Measurements from ENCODE around the gene ASAP3. TPM values are rescaled to one million over a fixed set of nuclear protein-coding genes. Genes with fewer than 3 reads are reported as not detected.

The ASAP3 gene
- total and polyA plus RNA-seq, 9 of the 15 experiments (the other 6 are each of a cell fraction or from before 2014, with no cell fraction given), result 1.7 to 31.2 (median 17.4) TPM

DNA sequence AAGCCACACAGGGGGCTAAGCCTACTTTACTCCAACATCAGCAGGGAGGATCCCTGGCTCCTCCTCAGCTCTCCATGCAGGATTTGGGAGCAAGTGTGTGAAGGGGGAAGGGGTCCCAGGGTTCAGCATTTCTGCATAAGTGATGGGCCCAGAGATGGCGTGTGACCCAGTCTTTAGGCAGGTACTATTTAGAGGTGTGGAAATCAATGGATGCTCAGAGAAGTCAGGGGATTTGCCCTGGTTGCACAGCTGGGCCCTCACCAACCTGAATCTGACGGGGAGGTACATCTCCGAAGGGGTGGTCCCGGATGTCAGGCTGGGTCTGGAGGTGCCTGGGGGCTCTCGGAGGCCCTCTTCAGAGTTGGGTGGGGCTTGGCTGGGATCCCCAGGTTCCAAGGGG is 52.5 kb downstream of the ASAP3 start:
- 81% methylated on average over 5 of the region's 5 CpGs for WGBS (ENCODE audit: insufficient coverage, low coverage, missing lambda C conversion rate)
- ChIA-PET CTCF (ENCODE audit: low intra/inter-chr PET ratio) (no interaction called here), POLR2A (interaction anchor here (0.6 kb wide), 1 partner anchor 1409 kb away, joined by 4 read pairs; no protein-coding TSS in a partner anchor)
- no peak for TF ChIP-seq GMEB1 (CRISPR knock-in tag; IDR thresholded peaks at IDR 0.05)
- TF ChIP-seq, protein P1, sequence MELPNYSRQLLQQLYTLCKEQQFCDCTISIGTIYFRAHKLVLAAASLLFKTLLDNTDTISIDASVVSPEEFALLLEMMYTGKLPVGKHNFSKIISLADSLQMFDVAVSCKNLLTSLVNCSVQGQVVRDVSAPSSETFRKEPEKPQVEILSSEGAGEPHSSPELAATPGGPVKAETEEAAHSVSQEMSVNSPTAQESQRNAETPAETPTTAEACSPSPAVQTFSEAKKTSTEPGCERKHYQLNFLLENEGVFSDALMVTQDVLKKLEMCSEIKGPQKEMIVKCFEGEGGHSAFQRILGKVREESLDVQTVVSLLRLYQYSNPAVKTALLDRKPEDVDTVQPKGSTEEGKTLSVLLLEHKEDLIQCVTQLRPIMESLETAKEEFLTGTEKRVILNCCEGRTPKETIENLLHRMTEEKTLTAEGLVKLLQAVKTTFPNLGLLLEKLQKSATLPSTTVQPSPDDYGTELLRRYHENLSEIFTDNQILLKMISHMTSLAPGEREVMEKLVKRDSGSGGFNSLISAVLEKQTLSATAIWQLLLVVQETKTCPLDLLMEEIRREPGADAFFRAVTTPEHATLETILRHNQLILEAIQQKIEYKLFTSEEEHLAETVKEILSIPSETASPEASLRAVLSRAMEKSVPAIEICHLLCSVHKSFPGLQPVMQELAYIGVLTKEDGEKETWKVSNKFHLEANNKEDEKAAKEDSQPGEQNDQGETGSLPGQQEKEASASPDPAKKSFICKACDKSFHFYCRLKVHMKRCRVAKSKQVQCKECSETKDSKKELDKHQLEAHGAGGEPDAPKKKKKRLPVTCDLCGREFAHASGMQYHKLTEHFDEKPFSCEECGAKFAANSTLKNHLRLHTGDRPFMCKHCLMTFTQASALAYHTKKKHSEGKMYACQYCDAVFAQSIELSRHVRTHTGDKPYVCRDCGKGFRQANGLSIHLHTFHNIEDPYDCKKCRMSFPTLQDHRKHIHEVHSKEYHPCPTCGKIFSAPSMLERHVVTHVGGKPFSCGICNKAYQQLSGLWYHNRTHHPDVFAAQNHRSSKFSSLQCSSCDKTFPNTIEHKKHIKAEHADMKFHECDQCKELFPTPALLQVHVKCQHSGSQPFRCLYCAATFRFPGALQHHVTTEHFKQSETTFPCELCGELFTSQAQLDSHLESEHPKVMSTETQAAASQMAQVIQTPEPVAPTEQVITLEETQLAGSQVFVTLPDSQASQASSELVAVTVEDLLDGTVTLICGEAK (IDR thresholded peaks at IDR 0.05), result no peak
- TF ChIP-seq, protein P1 (CRISPR knock-in tag; IDR thresholded peaks at IDR 0.05), result no peak
- no peak for TF ChIP-seq BACH1 (tag; IDR thresholded peaks at IDR 0.05)
- TF ChIP-seq, protein P2, sequence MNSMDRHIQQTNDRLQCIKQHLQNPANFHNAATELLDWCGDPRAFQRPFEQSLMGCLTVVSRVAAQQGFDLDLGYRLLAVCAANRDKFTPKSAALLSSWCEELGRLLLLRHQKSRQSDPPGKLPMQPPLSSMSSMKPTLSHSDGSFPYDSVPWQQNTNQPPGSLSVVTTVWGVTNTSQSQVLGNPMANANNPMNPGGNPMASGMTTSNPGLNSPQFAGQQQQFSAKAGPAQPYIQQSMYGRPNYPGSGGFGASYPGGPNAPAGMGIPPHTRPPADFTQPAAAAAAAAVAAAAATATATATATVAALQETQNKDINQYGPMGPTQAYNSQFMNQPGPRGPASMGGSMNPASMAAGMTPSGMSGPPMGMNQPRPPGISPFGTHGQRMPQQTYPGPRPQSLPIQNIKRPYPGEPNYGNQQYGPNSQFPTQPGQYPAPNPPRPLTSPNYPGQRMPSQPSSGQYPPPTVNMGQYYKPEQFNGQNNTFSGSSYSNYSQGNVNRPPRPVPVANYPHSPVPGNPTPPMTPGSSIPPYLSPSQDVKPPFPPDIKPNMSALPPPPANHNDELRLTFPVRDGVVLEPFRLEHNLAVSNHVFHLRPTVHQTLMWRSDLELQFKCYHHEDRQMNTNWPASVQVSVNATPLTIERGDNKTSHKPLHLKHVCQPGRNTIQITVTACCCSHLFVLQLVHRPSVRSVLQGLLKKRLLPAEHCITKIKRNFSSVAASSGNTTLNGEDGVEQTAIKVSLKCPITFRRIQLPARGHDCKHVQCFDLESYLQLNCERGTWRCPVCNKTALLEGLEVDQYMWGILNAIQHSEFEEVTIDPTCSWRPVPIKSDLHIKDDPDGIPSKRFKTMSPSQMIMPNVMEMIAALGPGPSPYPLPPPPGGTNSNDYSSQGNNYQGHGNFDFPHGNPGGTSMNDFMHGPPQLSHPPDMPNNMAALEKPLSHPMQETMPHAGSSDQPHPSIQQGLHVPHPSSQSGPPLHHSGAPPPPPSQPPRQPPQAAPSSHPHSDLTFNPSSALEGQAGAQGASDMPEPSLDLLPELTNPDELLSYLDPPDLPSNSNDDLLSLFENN (IDR thresholded peaks at IDR 0.05; ENCODE audit: low read depth in 2 of 2, low read length in 2 of 2), result no peak
- TF ChIP-seq, protein P3, sequence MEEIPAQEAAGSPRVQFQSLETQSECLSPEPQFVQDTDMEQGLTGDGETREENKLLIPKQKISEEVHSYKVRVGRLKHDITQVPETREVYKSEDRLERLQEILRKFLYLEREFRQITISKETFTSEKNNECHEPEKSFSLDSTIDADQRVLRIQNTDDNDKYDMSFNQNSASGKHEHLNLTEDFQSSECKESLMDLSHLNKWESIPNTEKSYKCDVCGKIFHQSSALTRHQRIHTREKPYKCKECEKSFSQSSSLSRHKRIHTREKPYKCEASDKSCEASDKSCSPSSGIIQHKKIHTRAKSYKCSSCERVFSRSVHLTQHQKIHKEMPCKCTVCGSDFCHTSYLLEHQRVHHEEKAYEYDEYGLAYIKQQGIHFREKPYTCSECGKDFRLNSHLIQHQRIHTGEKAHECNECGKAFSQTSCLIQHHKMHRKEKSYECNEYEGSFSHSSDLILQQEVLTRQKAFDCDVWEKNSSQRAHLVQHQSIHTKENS (CRISPR knock-in tag; IDR thresholded peaks at IDR 0.05), result no peak

More for the DNA sequence above, 52.5 kb downstream of the ASAP3 start:
- no peaks in the 10 kb centered on the region for H3K9me3 ChIP-seq (replicated peaks; ENCODE audit: control insufficient read depth, insufficient read depth, low read depth, low read length)
- no TSS peak for BruUV-seq (replicated peaks)
- H4K20me1 ChIP-seq (replicated peaks; ENCODE audit: control insufficient read depth, insufficient read depth, low read length), result no peaks in the 10 kb centered on the region
- FAIRE-seq (no peak), DNase-seq (ENCODE audit: extremely low read depth in 1 of 4, low spot score in 3 of 4) (no peak), ATAC-seq (no peak)
- no peak overlapping the region for H3K4me2 ChIP-seq (ENCODE audit: insufficient read depth, low read length)
- no peaks in the 10 kb centered on the region for H3K9me1 ChIP-seq (ENCODE audit: control insufficient read depth, insufficient read depth, low read length)
- peaks cover 47% of the 10 kb centered on the region; the same call in 2 of the 3 replicates for H3K36me3 ChIP-seq (ENCODE audit: control insufficient read depth, insufficient read depth, low read length)
- no peaks in the 10 kb centered on the region for H3K79me2 ChIP-seq (ENCODE audit: control insufficient read depth, insufficient read depth, low read length)
- in situ Hi-C loops (cut with MboI), result no loop called here
- intact Hi-C loops (cut with micrococcal nuclease), result no loop called here
- H2AFZ ChIP-seq (ENCODE audit: low read depth, low read length), result no peak overlapping the region
- peaks cover 7 to 12% of the 10 kb centered on the region in 2 experiments; a peak in 4 of 5 replicates for H3K4me1 ChIP-seq (replicated peaks in 1 of 2; ENCODE audit: control insufficient read depth in 2 of 2, insufficient read depth in 2 of 2, low read length in 2 of 2)
- no peaks in the 10 kb centered on the region for H3K27me3 ChIP-seq (ENCODE audit: control insufficient read depth in 2 of 2, insufficient read depth in 2 of 2, low read length in 2 of 2)
- H3K4me3 ChIP-seq, result no peak overlapping the region
- no peak overlapping the region for H3K9ac ChIP-seq (ENCODE audit: insufficient read depth in 1 of 2, low read depth in 2 of 2, low read length in 2 of 2)
- no peak overlapping the region for H3K27ac ChIP-seq (ENCODE audit: extremely low read depth, low read depth, low read length)
